ENCODE data around the gene YIPF1.
"Not testable (repeated sequence)": the region's sequence is repeated elsewhere in the genome, so short reads cannot be mapped to it uniquely, and the experiment has no call there.

Gene YIPF1

DNA sequence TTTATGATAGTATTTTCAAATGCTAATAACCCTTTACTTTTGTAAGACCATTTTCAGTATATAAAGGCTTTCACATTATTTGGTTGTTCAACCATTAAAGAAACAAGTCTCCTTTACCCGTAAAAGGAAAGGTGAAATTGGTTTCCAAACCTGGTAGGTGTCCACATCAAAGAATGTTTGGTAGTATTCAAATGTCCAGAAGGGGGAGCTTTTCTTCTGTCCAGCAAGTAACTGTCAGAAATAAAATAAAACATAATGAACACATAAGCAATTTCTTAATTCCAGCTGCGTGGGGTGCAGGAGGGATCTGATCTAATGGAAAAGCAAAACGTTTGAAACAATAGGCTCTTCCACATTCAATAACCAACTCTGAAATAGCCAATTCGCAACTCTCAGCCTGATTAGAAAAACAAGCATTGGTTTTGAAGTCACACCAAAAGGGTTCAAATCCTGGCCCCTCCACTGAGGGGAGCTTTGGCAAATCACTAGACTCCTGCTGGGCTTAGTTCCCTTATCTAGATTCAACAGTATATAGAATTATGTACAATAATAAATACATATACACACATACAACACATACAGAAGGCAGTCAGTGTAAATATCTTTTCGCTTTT is 11.0 kb downstream of the YIPF1 start:
- Histone ChIP-seq H3K4me3 (no peak overlapping the region), H3K27ac (no peak overlapping the region)
- DNase-seq (ENCODE audit: low spot score): no peak
- TF ChIP-seq, protein P1, sequence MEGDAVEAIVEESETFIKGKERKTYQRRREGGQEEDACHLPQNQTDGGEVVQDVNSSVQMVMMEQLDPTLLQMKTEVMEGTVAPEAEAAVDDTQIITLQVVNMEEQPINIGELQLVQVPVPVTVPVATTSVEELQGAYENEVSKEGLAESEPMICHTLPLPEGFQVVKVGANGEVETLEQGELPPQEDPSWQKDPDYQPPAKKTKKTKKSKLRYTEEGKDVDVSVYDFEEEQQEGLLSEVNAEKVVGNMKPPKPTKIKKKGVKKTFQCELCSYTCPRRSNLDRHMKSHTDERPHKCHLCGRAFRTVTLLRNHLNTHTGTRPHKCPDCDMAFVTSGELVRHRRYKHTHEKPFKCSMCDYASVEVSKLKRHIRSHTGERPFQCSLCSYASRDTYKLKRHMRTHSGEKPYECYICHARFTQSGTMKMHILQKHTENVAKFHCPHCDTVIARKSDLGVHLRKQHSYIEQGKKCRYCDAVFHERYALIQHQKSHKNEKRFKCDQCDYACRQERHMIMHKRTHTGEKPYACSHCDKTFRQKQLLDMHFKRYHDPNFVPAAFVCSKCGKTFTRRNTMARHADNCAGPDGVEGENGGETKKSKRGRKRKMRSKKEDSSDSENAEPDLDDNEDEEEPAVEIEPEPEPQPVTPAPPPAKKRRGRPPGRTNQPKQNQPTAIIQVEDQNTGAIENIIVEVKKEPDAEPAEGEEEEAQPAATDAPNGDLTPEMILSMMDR (IDR thresholded peaks at IDR 0.05): no peak

DNA sequence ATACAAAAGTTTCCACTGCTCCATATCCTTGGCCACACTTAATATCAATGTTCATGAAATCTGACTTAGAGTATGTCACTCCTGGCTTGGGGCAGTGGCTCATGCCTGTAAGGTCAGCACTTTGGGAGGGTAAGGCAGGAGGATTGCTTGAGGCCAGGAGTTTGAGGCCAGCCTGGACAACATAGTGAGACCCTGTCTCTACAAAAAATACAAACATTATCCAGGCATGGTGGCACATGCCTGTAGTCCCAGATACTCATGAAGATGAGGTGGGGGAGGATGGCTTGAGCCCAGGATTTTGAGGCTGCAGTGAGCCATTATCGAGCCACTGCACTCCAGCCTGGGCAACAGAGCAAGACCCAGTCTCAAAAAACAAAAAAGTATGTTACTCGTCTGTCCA is 14.4 kb downstream of the YIPF1 start:
- not testable (repeated sequence) for H3K4me3 ChIP-seq; DNase-seq (ENCODE audit: low spot score); H3K27ac ChIP-seq

DNA sequence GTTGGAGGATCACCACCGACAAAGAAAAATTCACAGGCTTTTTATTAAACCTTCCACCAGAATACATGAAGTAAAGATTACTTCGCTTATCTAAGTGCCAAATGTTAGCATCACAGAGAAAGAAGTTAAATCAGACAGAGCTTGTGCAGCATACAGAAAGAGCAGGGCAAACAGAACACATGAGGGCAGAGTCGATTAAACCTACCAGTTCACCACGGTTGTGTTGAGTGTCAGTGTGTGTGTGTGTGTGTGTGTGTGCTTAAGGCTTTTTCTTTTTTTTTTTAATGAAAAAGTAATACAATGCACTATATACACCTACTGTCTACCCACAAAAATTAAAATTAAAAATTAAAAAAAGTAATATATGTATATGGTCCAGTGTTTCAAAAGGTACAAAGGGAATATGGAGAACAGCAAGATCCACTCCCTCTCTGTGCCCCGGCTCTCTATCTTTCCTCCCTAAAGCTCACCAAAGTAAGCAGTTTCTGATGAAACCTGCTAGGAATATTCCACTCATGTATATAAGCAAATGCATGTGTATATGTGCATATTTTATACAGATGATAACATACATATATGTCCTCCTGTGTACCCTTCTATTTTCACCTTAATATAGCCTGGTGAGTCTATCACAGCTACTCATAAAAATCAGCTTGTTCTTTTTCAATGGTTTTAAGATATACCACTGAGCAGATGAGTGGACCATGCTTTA is 17.7 kb downstream of the YIPF1 start:
- DNase-seq (ENCODE audit: low spot score): no peak
- TF ChIP-seq, protein P1 (IDR thresholded peaks at IDR 0.05): no peak
- no peak overlapping the region for H3K27ac ChIP-seq
- H3K4me3 ChIP-seq: no peak overlapping the region

DNA sequence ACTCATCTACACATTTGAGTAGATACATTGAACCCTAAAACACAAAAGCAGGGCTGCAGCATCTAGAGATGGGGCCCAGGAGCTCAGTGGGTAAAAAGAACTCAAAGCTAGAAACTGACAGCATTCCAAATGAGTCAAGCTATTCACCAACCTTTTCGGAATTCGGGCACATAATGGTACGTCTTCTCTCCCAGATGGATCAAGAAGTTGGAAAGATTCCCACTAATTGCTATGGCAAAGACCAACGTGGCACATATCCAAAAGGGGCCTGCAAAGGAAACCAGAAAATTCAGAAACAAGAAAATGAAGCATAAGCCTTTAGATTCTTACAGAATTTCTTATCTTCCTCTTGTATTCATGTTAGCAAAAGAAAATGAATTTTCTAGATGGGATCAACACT is 18.4 kb downstream of the YIPF1 start:
- no peak overlapping the region for H3K27ac ChIP-seq
- DNase-seq (ENCODE audit: low spot score): no peak
- no peak overlapping the region for H3K4me3 ChIP-seq
- TF ChIP-seq, protein P1 (IDR thresholded peaks at IDR 0.05): no peak

DNA sequence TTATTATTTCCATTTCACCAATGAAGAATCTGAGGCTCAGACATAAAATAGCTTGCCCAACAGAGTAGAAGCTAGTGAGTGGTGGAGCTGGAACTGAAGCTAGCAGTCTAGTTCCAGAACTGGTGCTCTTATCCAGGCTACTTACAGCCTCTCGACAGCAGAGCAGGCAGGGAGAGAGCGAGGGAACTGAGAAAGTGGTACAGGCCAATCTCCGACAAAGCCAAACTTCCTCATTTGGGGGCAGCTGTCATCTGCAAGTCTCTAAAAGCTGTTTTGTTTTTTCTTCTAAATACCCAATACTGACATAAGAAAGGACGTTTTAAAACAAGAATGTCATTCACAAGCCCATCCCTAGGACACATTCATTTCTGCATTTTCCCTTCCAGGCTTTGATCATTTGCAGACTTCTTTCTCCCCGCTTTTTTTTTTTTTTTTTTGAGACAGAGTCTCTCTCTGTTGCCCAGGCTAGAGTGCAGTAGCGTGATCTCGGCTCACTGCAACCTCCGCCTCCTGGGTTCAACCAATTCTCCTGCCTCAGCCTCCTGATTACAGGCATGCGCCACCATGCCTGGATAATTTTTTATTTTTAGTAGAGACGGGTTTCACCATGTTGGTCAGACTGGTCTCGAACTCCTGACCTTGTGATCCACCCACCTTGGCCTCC is 20.0 kb downstream of the YIPF1 start:
- Histone ChIP-seq H3K27ac (no peak overlapping the region), H3K4me3 (no peak overlapping the region)
- no peak for DNase-seq (ENCODE audit: low spot score)
- TF ChIP-seq, protein P1 (IDR thresholded peaks at IDR 0.05): no peak

DNA sequence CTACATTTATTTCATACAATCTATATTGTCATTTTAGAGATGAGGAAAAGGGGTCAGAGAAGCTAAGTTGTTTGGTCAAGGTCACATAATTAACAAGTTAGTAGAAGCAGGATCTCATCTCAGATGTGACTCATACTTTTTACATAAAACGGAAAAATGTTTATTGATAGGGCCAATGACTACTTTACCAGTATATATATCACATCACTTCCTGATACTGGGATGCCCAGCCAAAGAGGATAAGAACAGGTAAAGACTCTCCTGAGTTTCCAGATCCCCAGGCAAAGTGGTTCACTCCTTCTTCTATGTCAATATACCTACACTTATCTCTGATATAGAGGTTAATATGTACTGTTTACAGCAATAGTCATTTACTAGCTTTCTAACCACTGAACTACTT is 21.0 kb downstream of the YIPF1 start:
- TF ChIP-seq, protein P1 (IDR thresholded peaks at IDR 0.05): no peak
- no peak for DNase-seq (ENCODE audit: low spot score)
- H3K27ac ChIP-seq: no peak overlapping the region
- H3K4me3 ChIP-seq: no peak overlapping the region

DNA sequence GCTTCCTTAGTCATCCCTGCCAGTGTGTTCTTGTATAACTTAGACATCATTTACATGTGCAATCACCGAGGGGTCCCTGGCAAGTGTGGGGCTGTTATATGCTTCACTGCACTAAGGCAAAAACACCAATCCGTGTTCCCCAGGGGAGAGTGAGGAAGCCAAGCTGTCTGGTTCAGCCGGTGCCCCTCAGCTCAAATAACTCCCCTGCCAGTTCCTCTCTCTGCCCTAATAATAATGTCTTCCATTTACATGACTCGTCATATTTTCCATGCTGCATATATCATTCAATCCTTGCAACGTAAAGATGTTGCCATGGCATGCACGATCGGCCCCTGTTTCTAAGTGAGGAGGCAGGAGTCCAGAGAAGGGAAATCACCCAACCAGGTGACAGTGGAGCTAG is 27.1 kb downstream of the YIPF1 start:
- Histone ChIP-seq H3K4me3 (no peak overlapping the region), H3K27ac (no peak overlapping the region)
- no peak for DNase-seq (ENCODE audit: low spot score)
- TF ChIP-seq, protein P1 (IDR thresholded peaks at IDR 0.05): no peak

All from coronary artery (tissue), 2 donors.